Ishikawa (cell line): Measurements from ENCODE around the gene CASQ2.

Experiments used
- EGR1 ChIP-seq: IDR thresholded peaks from 2 replicates; pipeline ENCODE4 v1.6.1; 2012
- EP300 ChIP-seq: IDR thresholded peaks from 2 replicates; pipeline ENCODE4 v1.6.1; 2012; ENCODE audit warnings: borderline replicate concordance
- RAD21 ChIP-seq: IDR thresholded peaks from 2 replicates; pipeline ENCODE4 v1.6.1; 2012; ENCODE audit warnings: low read depth
- TCF12 ChIP-seq: IDR thresholded peaks from 2 replicates; pipeline ENCODE4 v1.6.1; 2012; ENCODE audit warnings: low read depth
- TF ChIP-seq, protein P1 (sequence below): IDR thresholded peaks from 2 replicates; pipeline ENCODE4 v1.6.1; 2012

DNA sequence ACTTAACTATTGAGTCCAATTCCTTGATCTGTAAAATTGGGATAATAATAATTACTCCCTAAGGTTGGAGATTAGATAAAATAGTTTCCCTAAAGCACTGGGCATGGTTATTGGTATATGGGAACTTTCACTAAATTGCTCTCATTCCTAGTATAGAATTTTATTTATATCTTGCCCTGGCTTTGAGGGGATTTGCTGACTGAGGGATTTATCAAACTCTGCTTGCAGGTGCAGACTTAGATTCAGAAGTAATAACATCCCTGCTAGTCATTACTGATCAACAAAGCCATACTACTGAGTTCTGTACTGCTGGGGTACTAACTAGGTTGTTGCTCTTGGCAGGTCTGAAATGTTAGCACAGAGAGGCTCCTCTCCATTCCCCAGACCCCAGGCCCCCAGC, 41.9 kb downstream of the CASQ2 start:
- TF ChIP-seq, protein P1, sequence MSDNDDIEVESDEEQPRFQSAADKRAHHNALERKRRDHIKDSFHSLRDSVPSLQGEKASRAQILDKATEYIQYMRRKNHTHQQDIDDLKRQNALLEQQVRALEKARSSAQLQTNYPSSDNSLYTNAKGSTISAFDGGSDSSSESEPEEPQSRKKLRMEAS, result no peak
- TF ChIP-seq RAD21 (no peak), EP300 (no peak), EGR1 (no peak), TCF12 (no peak)
